DMS53 (cell line): ENCODE results near the gene PTPRM.
A peak's percentile ranks its signal among the peaks of the same experiment; 100 is the strongest.

ENCODE experiments used
- DNase-seq: peaks from one replicate; lab custom pipeline; 2025; lab: John Stamatoyannopoulos, UW

PTPRM gene

GRCh38 chr18:7855671-7856070 lies 288.6 kb downstream of the PTPRM start:
- no peak for DNase-seq

- DNase-seq: no peak
Measured at GRCh38 chr18:7856116-7856515, 289.0 kb downstream of the PTPRM start.

- DNase-seq: peak; percentile 26
Measured at GRCh38 chr18:7856733-7857132, 289.6 kb downstream of the PTPRM start.

- DNase-seq: no peak
Measured at GRCh38 chr18:7857562-7857961, 290.4 kb downstream of the PTPRM start.

- DNase-seq: no peak
Measured at GRCh38 chr18:7859122-7859521, 292.0 kb downstream of the PTPRM start.

- DNase-seq: no peak
Measured at GRCh38 chr18:7870266-7870665, 303.1 kb downstream of the PTPRM start.

- no peak for DNase-seq
Measured at GRCh38 chr18:7870855-7871254, 303.7 kb downstream of the PTPRM start.

- DNase-seq: peak; percentile 50
Measured at GRCh38 chr18:7871560-7872456, 304.7 kb downstream of the PTPRM start.

GRCh38 chr18:7872569-7872968 lies 305.5 kb downstream of the PTPRM start:
- peak; percentile 99 for DNase-seq

GRCh38 chr18:7873316-7873715 lies 306.2 kb downstream of the PTPRM start:
- peak; percentile 29 for DNase-seq

GRCh38 chr18:7876354-7877104 lies 309.4 kb downstream of the PTPRM start:
- DNase-seq: peak; percentile 67

GRCh38 chr18:7877609-7878008 lies 310.5 kb downstream of the PTPRM start:
- peak; percentile 58 for DNase-seq

- DNase-seq: peak; percentile 89
Measured at GRCh38 chr18:7878265-7879211, 311.4 kb downstream of the PTPRM start.

- peak; percentile 87 for DNase-seq
Measured at GRCh38 chr18:7879717-7880116, 312.6 kb downstream of the PTPRM start.

GRCh38 chr18:7885865-7886264 lies 318.7 kb downstream of the PTPRM start:
- DNase-seq: no peak

- no peak for DNase-seq
Measured at GRCh38 chr18:7886436-7886835, 319.3 kb downstream of the PTPRM start.

- DNase-seq: no peak
Measured at GRCh38 chr18:7889515-7889914, 322.4 kb downstream of the PTPRM start.

GRCh38 chr18:7890075-7890474 lies 323.0 kb downstream of the PTPRM start:
- no peak for DNase-seq

- no peak for DNase-seq
Measured at GRCh38 chr18:7892556-7892955, 325.4 kb downstream of the PTPRM start.

- DNase-seq: no peak
Measured at GRCh38 chr18:7894592-7894991, 327.5 kb downstream of the PTPRM start.

GRCh38 chr18:7895346-7895745 lies 328.2 kb downstream of the PTPRM start:
- DNase-seq: no peak

- DNase-seq: no peak
Measured at GRCh38 chr18:7896161-7896560, 329.0 kb downstream of the PTPRM start.
